Spleen (tissue), 7 donors: ENCODE data around the gene VEGFB.

Source experiments
- CTCF ChIP-seq, 11 experiments: fragments of 200-600 bp in 7 of 11; fragments of 450-650 bp in 4 of 11; sonication (generic) in 4 of 11; IDR thresholded peaks in 8 of 11; conservative IDR thresholded peaks in 3 of 11; 1 replicate in 7 of 11; 2 replicates in 4 of 11; pipeline versions ENCODE4 v1.4.0 to v1.8.0; 2016 to 2021; ENCODE audit warnings: antibody characterized with exemption in 11 of 11, inconsistent platforms in 4 of 11, mild to moderate bottlenecking in 1 of 11
- POLR2A ChIP-seq, 3 donors: fragments of 450-650 bp; IDR thresholded peaks; one replicate each; pipeline ENCODE4 v1.5.1; 2017; ENCODE audit warnings: antibody characterized with exemption in 3 of 3, mild to moderate bottlenecking in 1 of 3
- POLR2AphosphoS5 ChIP-seq, 3 donors: sonication (generic); formaldehyde crosslinking; IDR thresholded peaks; one replicate each; pipeline ENCODE4 v1.5.1; 2017; ENCODE audit warnings: antibody characterized with exemption in 3 of 3
- donor health status: DM: no; HTN: no; CAD: no; lungs with moderate emphysema.
- donor health status: DM: no; HTN: no; CAD: no.
- donor health status: DM: no; HTN: no; CAD: no.

- TF ChIP-seq CTCF (IDR thresholded peaks at IDR 0.05 in 8 of 11, conservative IDR thresholded peaks at IDR 0.05 in 3 of 11), result no peak
- TF ChIP-seq POLR2AphosphoS5 (IDR thresholded peaks at IDR 0.05), result peak in 1 of 3 donors; percentile 60
- no peak for TF ChIP-seq POLR2A (IDR thresholded peaks at IDR 0.05)
Observed at GRCh38 chr11:64220271-64220670, 14.1 kb upstream of the VEGFB start.
